ENCODE measurements around the gene TOR3A. TPM values are rescaled to one million over a fixed set of nuclear protein-coding genes. Genes with fewer than 3 reads are reported as not detected.

Gene TOR3A
- total and polyA plus RNA-seq, 4 donors = 7.3 to 23.4 (median 16.2) TPM

- H3K36me3 ChIP-seq (ENCODE audit: control insufficient read depth in 1 of 2, insufficient read depth in 2 of 2, low read length in 1 of 2) = no peaks in the 10 kb centered on the region
- peak overlapping the region; percentile 44 to 80 for H3K4me3 ChIP-seq (ENCODE audit: low read length in 2 of 2)
- no peaks in the 10 kb centered on the region for H3K27me3 ChIP-seq (ENCODE audit: control insufficient read depth in 1 of 2, insufficient read depth in 2 of 2, low read length in 1 of 2)
- peaks cover 0 to 3% of the 10 kb centered on the region in 2 donors for H3K4me1 ChIP-seq (ENCODE audit: control insufficient read depth in 1 of 2, insufficient read depth in 2 of 2, low read length in 2 of 2)
- WGBS, 2 donors = 0 to 3% methylated on average over 3 of the region's 3 CpGs
- intact Hi-C loops (cut with DNase I) = loop anchor here (2.0 to 5.0 kb wide), 5 partner anchors 39 to 284 kb away; partner anchors contain the start of genes AXDND1 (in 1 of the 2) and SOAT1 (in 1 of the 2)
- ATAC-seq (ENCODE audit: low FRiP score) (no peak), DNase-seq (no peak)
- H3K9me3 ChIP-seq (ENCODE audit: control insufficient read depth, low read length) = no peaks in the 10 kb centered on the region
- no peak overlapping the region for H3K27ac ChIP-seq (ENCODE audit: low read depth in 1 of 2, low read length in 2 of 2)
Measured at GRCh38 chr1:179082999-179083335, 1.1 kb downstream of the TOR3A start.

DNA sequence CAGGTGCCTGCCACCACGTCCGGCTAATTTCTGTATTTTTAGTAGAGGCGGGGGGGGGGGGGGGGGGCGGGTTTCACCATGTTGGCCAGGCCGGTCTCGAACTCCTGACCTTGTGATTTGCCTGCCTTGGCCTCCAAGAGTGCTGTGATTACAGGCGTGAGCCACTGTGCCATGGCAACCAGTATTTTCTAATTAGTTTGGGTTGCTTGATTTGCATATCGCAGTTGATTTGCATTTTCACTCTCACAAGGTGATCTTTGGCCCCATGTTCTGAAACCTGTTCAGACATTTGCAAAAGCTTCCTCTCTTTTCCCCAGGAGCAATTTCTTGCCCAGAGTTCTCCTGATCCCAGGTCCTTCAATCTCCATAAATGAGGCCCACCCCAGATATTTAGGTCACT lies 1.7 kb downstream of the TOR3A start:
- H3K27me3 ChIP-seq (ENCODE audit: control insufficient read depth in 1 of 2, insufficient read depth in 2 of 2, low read length in 1 of 2) = no peaks in the 10 kb centered on the region
- ATAC-seq (ENCODE audit: low FRiP score) = no peak
- H3K36me3 ChIP-seq (ENCODE audit: control insufficient read depth in 1 of 2, insufficient read depth in 2 of 2, low read length in 1 of 2) = no peaks in the 10 kb centered on the region
- intact Hi-C loops (cut with DNase I) = loop anchor here (2.0 to 5.0 kb wide), 5 partner anchors 39 to 284 kb away; partner anchors contain the start of genes AXDND1 (in 1 of the 2) and SOAT1 (in 1 of the 2)
- H3K4me1 ChIP-seq (ENCODE audit: control insufficient read depth in 1 of 2, insufficient read depth in 2 of 2, low read length in 2 of 2) = peaks cover 0 to 3% of the 10 kb centered on the region in 2 donors
- no peak overlapping the region for H3K27ac ChIP-seq (ENCODE audit: low read depth in 1 of 2, low read length in 2 of 2)
- H3K9me3 ChIP-seq (ENCODE audit: control insufficient read depth, low read length) = no peaks in the 10 kb centered on the region
- DNase-seq = no peak
- no peak overlapping the region for H3K4me3 ChIP-seq (ENCODE audit: low read length in 2 of 2)
- 68 to 79% methylated on average over 6 to 8 of the region's 8 CpGs for WGBS, 2 donors

DNA sequence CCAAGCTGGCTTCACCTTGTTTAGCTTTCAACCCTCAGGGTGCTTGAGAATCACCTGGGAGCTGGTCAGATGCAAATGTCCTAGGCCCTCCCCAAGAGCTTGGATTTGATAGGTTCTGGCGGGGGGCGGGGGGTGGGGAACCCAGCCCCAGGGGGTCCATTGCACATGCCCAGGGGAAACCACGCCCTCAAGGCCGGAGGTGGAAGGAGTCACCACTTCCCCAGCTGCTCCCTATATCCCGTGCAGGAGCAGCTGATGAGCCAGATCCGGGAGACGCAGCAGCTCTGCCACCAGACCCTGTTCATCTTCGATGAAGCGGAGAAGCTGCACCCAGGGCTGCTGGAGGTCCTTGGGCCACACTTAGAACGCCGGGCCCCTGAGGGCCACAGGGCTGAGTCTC lies 5.8 kb downstream of the TOR3A start:
- ATAC-seq (ENCODE audit: low FRiP score) (no peak), DNase-seq (no peak)
- 70 to 79% methylated on average over 11 of the region's 11 CpGs for WGBS, 2 donors
- Histone ChIP-seq H3K4me3 (ENCODE audit: low read length in 2 of 2) (no peak overlapping the region), H3K36me3 (ENCODE audit: control insufficient read depth in 1 of 2, insufficient read depth in 2 of 2, low read length in 1 of 2) (no peaks in the 10 kb centered on the region), H3K27me3 (ENCODE audit: control insufficient read depth in 1 of 2, insufficient read depth in 2 of 2, low read length in 1 of 2) (no peaks in the 10 kb centered on the region), H3K9me3 (ENCODE audit: control insufficient read depth, low read length) (no peaks in the 10 kb centered on the region), H3K27ac (ENCODE audit: low read depth in 1 of 2, low read length in 2 of 2) (no peak overlapping the region), H3K4me1 (ENCODE audit: control insufficient read depth in 1 of 2, insufficient read depth in 2 of 2, low read length in 2 of 2) (peaks cover 0 to 3% of the 10 kb centered on the region in 2 donors)
- intact Hi-C loops (cut with DNase I) = no loop called here

GRCh38 chr1:179089827-179090482 lies 8.1 kb downstream of the TOR3A start:
- Histone ChIP-seq H3K4me3 (ENCODE audit: low read length in 2 of 2) (no peak overlapping the region), H3K9me3 (ENCODE audit: control insufficient read depth, low read length) (no peaks in the 10 kb centered on the region), H3K27me3 (ENCODE audit: control insufficient read depth in 1 of 2, insufficient read depth in 2 of 2, low read length in 1 of 2) (no peaks in the 10 kb centered on the region), H3K36me3 (ENCODE audit: control insufficient read depth in 1 of 2, insufficient read depth in 2 of 2, low read length in 1 of 2) (peaks cover under 1 to 6% of the 10 kb centered on the region in 2 donors), H3K4me1 (ENCODE audit: control insufficient read depth in 1 of 2, insufficient read depth in 2 of 2, low read length in 2 of 2) (no peaks in the 10 kb centered on the region), H3K27ac (ENCODE audit: low read depth in 1 of 2, low read length in 2 of 2) (peak overlapping the region in 1 of 2 donors; percentile 53)
- ATAC-seq (ENCODE audit: low FRiP score) = no peak
- DNase-seq = no peak
- intact Hi-C loops (cut with DNase I) = loop anchor here in 1 of 2 donors (5.0 kb wide), 1 partner anchor 102 kb away; no protein-coding TSS in a partner anchor
- WGBS, 2 donors = 61 to 66% methylated on average over 16 of the region's 16 CpGs

- peaks cover 4 to 6% of the 10 kb centered on the region in 2 donors for H3K36me3 ChIP-seq (ENCODE audit: control insufficient read depth in 1 of 2, insufficient read depth in 2 of 2, low read length in 1 of 2)
- no peaks in the 10 kb centered on the region for H3K4me1 ChIP-seq (ENCODE audit: control insufficient read depth in 1 of 2, insufficient read depth in 2 of 2, low read length in 2 of 2)
- DNase-seq (peak; percentile 66 to 84), ATAC-seq (ENCODE audit: low FRiP score) (peak; percentile 51)
- no peak overlapping the region for H3K4me3 ChIP-seq (ENCODE audit: low read length in 2 of 2)
- no peaks in the 10 kb centered on the region for H3K9me3 ChIP-seq (ENCODE audit: control insufficient read depth, low read length)
- intact Hi-C loops (cut with DNase I) = loop anchor here in 1 of 2 donors (5.0 kb wide), 1 partner anchor 102 kb away; no protein-coding TSS in a partner anchor
- H3K27ac ChIP-seq (ENCODE audit: low read depth in 1 of 2, low read length in 2 of 2) = peak overlapping the region in 1 of 2 donors; percentile 66
- H3K27me3 ChIP-seq (ENCODE audit: control insufficient read depth in 1 of 2, insufficient read depth in 2 of 2, low read length in 1 of 2) = no peaks in the 10 kb centered on the region
- WGBS, 2 donors = 4 to 11% methylated on average over 8 of the region's 8 CpGs
Measured at GRCh38 chr1:179090522-179090921, 8.7 kb downstream of the TOR3A start.

DNA sequence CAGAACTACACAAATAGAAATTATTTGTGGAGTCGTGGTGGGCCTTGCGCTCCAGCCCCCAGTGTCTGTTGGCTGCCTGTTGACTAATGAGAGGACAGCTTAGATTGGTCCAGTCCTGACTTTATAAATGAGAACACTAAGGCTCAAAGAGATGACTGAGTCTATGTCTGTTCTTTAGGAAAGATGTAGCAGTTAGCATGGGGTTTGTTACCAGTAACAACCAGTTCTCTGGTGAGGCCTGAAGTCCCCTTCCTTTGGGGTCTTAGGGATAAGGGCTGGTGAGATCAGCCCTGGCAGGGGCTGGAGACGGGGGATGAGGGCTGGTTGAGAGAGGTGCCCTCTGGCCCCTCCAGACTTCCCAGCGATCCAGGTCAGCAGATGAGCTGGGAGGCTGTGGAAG lies 9.1 kb downstream of the TOR3A start:
- no peak for DNase-seq
- H3K4me3 ChIP-seq (ENCODE audit: low read length in 2 of 2) = no peak overlapping the region
- H3K36me3 ChIP-seq (ENCODE audit: control insufficient read depth in 1 of 2, insufficient read depth in 2 of 2, low read length in 1 of 2) = peaks cover 4 to 7% of the 10 kb centered on the region in 2 donors
- peak overlapping the region in 1 of 2 donors; percentile 66 for H3K27ac ChIP-seq (ENCODE audit: low read depth in 1 of 2, low read length in 2 of 2)
- intact Hi-C loops (cut with DNase I) = loop anchor here in 1 of 2 donors (5.0 kb wide), 1 partner anchor 101 kb away; no protein-coding TSS in a partner anchor
- no peaks in the 10 kb centered on the region for H3K4me1 ChIP-seq (ENCODE audit: control insufficient read depth in 1 of 2, insufficient read depth in 2 of 2, low read length in 2 of 2)
- ATAC-seq (ENCODE audit: low FRiP score) = no peak
- WGBS, 2 donors = 59 to 60% methylated on average over 4 of the region's 4 CpGs
- H3K9me3 ChIP-seq (ENCODE audit: control insufficient read depth, low read length) = no peaks in the 10 kb centered on the region
- H3K27me3 ChIP-seq (ENCODE audit: control insufficient read depth in 1 of 2, insufficient read depth in 2 of 2, low read length in 1 of 2) = no peaks in the 10 kb centered on the region

- DNase-seq (peak in 1 of 2 donors; percentile 74), ATAC-seq (ENCODE audit: low FRiP score) (peak; percentile 50)
- Histone ChIP-seq H3K4me1 (ENCODE audit: control insufficient read depth in 1 of 2, insufficient read depth in 2 of 2, low read length in 2 of 2) (no peaks in the 10 kb centered on the region), H3K9me3 (ENCODE audit: control insufficient read depth, low read length) (no peaks in the 10 kb centered on the region), H3K4me3 (ENCODE audit: low read length in 2 of 2) (no peak overlapping the region), H3K27ac (ENCODE audit: low read depth in 1 of 2, low read length in 2 of 2) (peak overlapping the region in 1 of 2 donors; percentile 66), H3K27me3 (ENCODE audit: control insufficient read depth in 1 of 2, insufficient read depth in 2 of 2, low read length in 1 of 2) (no peaks in the 10 kb centered on the region), H3K36me3 (ENCODE audit: control insufficient read depth in 1 of 2, insufficient read depth in 2 of 2, low read length in 1 of 2) (peaks cover 4 to 7% of the 10 kb centered on the region in 2 donors)
- 44 to 47% methylated on average over 5 of the region's 5 CpGs for WGBS, 2 donors
- intact Hi-C loops (cut with DNase I) = loop anchor here in 1 of 2 donors (5.0 kb wide), 1 partner anchor 101 kb away; no protein-coding TSS in a partner anchor
Measured at GRCh38 chr1:179091691-179092165, 9.9 kb downstream of the TOR3A start.

DNA sequence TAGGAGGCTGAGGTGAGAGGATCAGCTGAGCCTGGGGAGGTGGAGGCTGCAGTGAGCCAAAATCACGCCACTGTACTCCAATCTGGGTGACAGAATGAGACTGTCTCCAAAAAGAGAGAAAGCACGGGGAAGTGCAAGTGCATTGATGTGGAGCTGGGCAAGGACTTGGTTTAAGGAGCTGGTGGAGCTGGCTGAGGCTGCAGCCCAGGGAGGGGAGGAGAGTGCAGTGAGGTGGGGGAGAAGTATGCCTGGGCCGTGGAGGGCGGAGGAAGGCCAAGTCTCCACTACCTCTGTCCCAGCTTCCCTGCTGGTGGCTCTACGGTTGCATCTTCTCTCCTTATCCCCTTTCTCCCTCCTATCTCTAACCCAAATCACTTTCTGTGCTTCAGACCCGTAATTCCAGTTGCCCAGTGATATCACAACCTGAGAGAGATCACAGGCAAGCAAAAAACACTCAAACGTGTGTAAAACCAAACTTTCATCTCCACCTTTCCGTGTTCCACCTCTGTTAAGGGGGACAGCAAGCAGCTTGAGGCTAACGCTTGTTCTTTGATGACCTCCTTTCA lies 11.1 kb downstream of the TOR3A start:
- no peaks in the 10 kb centered on the region for H3K27me3 ChIP-seq (ENCODE audit: control insufficient read depth in 1 of 2, insufficient read depth in 2 of 2, low read length in 1 of 2)
- WGBS, 2 donors = 83 to 91% methylated on average over 7 to 9 of the region's 9 CpGs
- ATAC-seq (ENCODE audit: low FRiP score) (no peak), DNase-seq (no peak)
- peaks cover 4 to 7% of the 10 kb centered on the region in 2 donors for H3K36me3 ChIP-seq (ENCODE audit: control insufficient read depth in 1 of 2, insufficient read depth in 2 of 2, low read length in 1 of 2)
- no peak overlapping the region for H3K27ac ChIP-seq (ENCODE audit: low read depth in 1 of 2, low read length in 2 of 2)
- intact Hi-C loops (cut with DNase I) = loop anchor here in 1 of 2 donors (5.0 kb wide), 1 partner anchor 99 kb away; no protein-coding TSS in a partner anchor
- H3K9me3 ChIP-seq (ENCODE audit: control insufficient read depth, low read length) = no peaks in the 10 kb centered on the region
- H3K4me3 ChIP-seq (ENCODE audit: low read length in 2 of 2) = no peak overlapping the region
- no peaks in the 10 kb centered on the region for H3K4me1 ChIP-seq (ENCODE audit: control insufficient read depth in 1 of 2, insufficient read depth in 2 of 2, low read length in 2 of 2)

All from aorta (tissue), 5 donors.